Activated CD4-positive, alpha-beta T cell treated with anti-CD3 and anti-CD28 coated beads, Interleukin-2, amount 50 U/mL, for 48 hours (primary cell): ENCODE data around the gene PACRG.
A peak's percentile ranks its signal among the peaks of the same experiment; 100 is the strongest.

Experiments used
- DNase-seq, 2 experiments: peaks; one replicate each; pipeline ENCODE4 v3.0.0-alpha.2; 2020

Gene PACRG

DNA sequence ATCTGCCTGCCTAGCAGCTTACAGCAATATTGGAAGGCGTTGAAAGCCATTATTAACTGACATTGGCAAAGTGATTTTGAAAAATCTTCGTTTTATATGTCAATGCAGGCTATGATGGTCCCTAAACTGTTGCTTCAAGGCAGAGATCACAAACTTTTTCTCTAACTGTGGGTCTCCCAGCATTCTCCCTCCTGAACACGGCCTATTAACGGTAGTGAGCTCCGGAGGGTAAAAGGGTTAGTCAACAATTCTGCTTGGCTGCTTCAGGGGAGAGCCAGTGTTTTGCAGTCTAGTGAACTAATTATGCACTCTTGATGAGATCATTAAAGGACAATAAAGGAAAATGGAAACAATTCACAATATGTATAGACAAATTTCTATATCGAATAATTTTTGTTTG lies 424.9 kb downstream of the PACRG start:
- no peak for DNase-seq

DNA sequence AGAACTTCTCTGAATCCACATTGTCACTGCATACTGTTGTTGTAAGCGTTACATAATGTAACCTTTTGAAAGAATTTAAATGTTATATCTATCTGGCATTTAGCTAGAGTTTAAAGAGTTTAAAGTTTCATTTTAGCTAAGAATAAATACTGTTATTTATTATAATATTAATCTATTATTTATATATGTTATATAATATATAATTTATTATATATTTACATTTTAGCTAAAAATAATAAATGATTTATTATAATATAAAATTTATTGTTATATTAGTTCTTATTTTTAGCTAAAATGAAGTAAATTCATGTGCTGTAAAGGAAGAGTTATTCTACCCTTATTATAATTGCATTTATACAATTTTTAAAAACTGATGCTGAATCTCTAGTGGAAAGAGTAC lies 431.3 kb downstream of the PACRG start:
- no peak for DNase-seq

- DNase-seq, result no peak
Observed at GRCh38 chr6:163159689-163160088, 431.9 kb downstream of the PACRG start.

GRCh38 chr6:163162007-163162873 lies 434.5 kb downstream of the PACRG start:
- DNase-seq, result no peak

GRCh38 chr6:163162874-163163213 lies 435.1 kb downstream of the PACRG start:
- DNase-seq, result no peak

DNA sequence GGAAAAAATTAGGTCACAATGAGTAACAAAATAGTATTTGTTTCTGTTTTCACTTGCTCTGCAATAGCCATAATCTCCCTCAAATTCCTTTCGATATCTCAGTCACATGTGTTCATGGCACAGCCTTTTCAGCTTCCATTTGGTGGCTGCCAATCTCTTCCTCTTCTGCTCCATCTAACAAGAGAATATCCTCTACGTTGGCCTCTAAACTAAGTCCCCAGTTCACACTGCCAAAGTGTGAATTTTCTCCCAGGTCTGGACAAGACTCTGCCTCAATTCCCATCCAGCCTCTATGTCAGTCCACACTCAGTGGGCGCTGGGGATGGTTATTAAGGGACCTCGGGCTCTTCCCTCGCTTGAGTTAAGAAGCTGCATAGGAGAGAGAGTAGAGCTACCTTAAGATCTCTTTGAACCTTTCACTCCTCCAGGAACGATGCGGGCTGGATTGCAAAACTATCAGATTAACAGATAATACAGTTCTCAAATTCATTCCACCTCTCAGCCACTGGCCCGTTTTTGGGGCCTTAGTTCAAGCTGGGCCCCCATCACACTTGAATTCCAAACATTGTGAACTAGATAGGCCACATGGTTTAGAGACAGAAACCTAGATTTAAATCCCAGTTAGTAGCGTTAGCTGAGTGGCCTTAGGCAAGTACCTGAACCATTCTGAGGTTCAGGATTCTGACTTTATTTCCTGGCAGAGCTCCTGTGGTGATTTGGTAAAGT lies 436.6 kb downstream of the PACRG start:
- DNase-seq, result no peak

- no peak for DNase-seq
Observed at GRCh38 chr6:163165155-163165910, 437.6 kb downstream of the PACRG start.

DNA sequence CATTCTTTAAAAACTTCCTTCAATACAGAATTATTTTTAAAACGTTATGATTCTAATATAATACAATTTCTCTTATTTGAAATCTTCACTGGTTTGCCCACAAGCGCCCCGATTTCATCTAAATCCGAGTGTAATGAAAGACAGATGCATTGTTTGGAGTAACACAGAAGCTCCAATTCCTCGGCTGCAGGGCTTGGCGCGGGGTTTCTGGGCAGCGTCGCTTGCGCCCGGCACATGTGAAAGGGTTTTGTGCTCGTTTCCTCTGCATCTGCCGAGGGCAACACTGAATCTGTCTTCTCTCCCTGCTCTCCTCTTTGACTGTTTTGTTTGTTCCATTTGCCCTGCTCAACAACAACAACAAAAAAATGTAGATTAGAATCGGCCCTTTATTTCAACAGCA lies 438.1 kb downstream of the PACRG start:
- DNase-seq, result no peak

GRCh38 chr6:163166507-163166906 lies 438.7 kb downstream of the PACRG start:
- no peak for DNase-seq

GRCh38 chr6:163169521-163169920 lies 441.7 kb downstream of the PACRG start:
- no peak for DNase-seq

- DNase-seq, result peak; percentile 20 to 46
Observed at GRCh38 chr6:163170294-163170883, 442.6 kb downstream of the PACRG start.

GRCh38 chr6:163173741-163174140 lies 446.0 kb downstream of the PACRG start:
- DNase-seq, result no peak

DNA sequence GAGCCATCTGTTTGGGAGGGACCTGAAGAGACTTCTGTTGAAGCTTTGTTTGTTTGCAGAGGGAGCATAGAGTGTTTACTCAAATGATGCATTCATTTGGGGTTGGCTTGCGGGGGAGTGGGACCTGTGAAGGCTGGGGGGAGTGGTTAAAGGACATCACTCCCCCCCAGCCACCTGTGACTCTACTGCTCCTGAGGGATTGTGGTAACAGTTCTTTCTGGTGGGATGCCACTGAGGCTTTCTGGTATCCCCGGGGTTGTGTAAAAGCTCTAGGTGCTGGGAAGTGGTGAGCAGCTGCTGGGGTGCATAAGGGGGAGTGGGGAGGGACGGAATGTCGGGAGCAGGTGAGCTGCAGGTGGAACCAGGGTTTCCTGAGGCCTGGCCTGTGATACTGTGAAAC lies 447.5 kb downstream of the PACRG start:
- DNase-seq, result no peak

- no peak for DNase-seq
Observed at GRCh38 chr6:163176097-163176496, 448.3 kb downstream of the PACRG start.

GRCh38 chr6:163177007-163177406 lies 449.2 kb downstream of the PACRG start:
- no peak for DNase-seq

- DNase-seq, result no peak
Observed at GRCh38 chr6:163177892-163178420, 450.2 kb downstream of the PACRG start.

GRCh38 chr6:163179061-163179460 lies 451.3 kb downstream of the PACRG start:
- DNase-seq, result no peak

DNA sequence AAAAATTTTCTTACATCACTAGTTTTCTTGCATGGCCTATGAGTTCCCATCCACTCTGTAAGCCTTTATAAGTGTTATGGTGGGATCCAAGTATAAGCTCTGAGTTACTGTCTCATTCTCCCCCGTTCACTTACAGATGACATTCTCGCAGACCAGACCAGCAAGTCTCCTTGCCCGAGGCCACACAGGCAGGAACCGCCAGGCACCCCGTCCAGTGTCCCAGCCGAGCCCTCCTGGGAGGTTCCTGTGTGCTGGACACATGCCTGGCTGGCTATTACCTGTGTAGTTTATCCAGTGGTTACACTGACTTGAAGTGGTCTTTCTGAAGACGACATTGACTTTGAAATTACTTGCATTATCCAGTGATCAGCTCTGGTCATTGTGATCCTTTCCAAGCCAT lies 451.9 kb downstream of the PACRG start:
- no peak for DNase-seq

DNA sequence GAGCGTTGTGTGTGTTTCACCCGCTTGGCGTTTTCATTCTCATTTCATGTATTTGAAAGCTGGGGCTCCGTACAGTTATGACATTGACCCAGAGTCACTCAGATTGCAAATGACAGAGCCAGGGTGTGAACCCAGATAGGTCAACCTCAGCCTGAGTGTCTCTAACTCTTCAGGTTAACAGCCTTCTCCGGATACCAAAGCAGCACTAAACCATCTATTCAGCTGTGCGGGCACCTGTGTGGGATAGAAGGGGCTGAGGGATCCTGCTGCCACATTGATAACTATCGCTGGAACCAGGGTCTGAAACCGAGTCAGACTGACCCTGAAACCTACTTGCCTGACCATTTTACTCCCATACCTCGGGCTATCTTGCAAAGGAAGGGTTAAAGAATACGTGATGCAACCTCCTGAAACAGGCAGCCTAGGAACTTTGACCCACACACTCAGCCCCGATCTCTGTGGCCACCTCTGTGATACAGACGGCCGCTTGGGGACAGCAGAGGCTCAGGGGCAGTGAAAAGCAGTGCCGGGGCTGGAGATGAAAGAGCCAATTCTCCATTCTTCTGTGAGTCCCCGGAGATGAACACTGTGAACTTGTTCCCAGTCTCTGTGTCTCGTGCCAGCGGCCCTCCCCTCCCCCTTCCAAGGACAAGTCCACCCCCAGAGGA lies 453.2 kb downstream of the PACRG start:
- peak in 1 of 2 experiments; percentile 6 for DNase-seq

DNA sequence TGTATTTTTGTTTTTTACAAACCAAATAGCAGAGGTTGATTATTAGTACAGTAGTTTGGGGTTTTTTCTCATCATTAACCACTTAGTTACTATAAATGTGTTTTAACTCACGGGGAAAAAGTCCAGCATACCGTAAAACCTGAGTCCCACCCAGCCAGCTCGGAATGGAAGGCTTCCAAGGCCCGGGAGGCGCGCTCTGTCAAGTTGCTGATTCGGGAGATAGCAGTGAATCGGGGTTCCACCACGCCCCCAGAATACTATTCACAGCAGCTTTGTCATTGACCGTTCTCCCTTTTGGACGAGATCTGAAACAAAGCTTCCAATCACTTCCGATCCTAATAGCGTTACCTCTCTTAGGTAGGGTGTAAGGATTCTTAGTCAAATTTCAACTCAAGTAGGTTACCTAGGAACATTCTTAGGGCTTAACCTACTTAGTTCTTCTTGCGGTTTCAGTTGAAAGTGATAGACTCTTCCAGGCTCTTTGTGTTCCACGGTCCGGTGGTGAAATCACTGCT lies 453.9 kb downstream of the PACRG start:
- no peak for DNase-seq

- DNase-seq, result no peak
Observed at GRCh38 chr6:163182696-163183095, 454.9 kb downstream of the PACRG start.

- no peak for DNase-seq
Observed at GRCh38 chr6:163183806-163184205, 456.0 kb downstream of the PACRG start.
